ENCODE results near the gene DNAH14.
A peak's percentile ranks its signal among the peaks of the same experiment; 100 is the strongest.
"Not testable (repeated sequence)": the region's sequence is repeated elsewhere in the genome, so short reads cannot be mapped to it uniquely, and the experiment has no call there.

The DNAH14 gene

DNA sequence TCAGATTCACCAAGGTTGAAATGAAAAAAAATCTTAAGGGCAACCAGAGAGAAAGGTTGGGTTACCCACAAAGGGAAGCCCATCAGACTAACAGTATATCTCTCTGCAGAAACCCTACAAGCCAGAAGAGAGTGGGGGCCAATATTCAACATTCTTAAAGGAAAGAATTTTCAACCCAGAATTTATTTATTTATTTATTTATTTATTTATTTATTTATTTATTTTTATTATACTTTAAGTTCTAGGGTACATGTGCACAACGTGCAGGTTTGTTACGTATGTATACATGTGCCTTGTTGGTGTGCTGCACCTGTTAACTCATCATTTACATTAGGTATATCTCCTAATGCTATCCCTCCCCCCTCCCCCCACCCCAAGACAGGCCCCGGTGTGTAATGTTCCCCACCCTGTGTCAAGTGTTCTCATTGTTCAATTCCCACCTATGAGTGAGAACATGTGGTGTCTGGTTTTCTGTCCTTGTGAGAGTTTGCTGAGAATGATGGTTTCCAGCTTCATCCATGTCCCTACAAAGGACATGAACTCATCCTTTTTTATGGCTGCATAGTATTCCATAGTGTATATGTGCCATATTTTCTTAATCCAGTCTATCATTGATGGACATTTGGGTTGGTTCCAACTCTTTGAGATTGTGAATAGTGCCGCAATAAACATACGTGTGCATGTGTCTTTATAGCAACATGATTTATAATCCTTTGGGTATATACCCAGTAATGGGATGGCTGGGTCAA, 282.4 kb downstream of the DNAH14 start:
- 0 out of 2 replicates have a peak, but pooled peaks have one; percentile 12 for TF ChIP-seq ZNF19 (tag by site-specific recombination; IDR thresholded peaks at IDR 0.05; ENCODE audit: low read depth)
- TF ChIP-seq ZNF146 (tag by site-specific recombination; IDR thresholded peaks at IDR 0.05), result peak; percentile 91
- TF ChIP-seq ZNF629 (tag by site-specific recombination; IDR thresholded peaks at IDR 0.05), result peak; percentile 29; the same call in 1 of the 2 replicates
- TF ChIP-seq ZNF558 (tag by site-specific recombination; IDR thresholded peaks at IDR 0.05), result 0 out of 2 replicates have a peak, but pooled peaks have one; percentile 53
- peak; percentile 7 for TF ChIP-seq ZNF510 (tag by site-specific recombination; IDR thresholded peaks at IDR 0.05; ENCODE audit: insufficient replicate concordance)
- 0 out of 2 replicates have a peak, but pooled peaks have one; percentile 38 for TF ChIP-seq ZNF433 (tag by site-specific recombination; IDR thresholded peaks at IDR 0.05; ENCODE audit: low read depth)
- TF ChIP-seq, protein P1, sequence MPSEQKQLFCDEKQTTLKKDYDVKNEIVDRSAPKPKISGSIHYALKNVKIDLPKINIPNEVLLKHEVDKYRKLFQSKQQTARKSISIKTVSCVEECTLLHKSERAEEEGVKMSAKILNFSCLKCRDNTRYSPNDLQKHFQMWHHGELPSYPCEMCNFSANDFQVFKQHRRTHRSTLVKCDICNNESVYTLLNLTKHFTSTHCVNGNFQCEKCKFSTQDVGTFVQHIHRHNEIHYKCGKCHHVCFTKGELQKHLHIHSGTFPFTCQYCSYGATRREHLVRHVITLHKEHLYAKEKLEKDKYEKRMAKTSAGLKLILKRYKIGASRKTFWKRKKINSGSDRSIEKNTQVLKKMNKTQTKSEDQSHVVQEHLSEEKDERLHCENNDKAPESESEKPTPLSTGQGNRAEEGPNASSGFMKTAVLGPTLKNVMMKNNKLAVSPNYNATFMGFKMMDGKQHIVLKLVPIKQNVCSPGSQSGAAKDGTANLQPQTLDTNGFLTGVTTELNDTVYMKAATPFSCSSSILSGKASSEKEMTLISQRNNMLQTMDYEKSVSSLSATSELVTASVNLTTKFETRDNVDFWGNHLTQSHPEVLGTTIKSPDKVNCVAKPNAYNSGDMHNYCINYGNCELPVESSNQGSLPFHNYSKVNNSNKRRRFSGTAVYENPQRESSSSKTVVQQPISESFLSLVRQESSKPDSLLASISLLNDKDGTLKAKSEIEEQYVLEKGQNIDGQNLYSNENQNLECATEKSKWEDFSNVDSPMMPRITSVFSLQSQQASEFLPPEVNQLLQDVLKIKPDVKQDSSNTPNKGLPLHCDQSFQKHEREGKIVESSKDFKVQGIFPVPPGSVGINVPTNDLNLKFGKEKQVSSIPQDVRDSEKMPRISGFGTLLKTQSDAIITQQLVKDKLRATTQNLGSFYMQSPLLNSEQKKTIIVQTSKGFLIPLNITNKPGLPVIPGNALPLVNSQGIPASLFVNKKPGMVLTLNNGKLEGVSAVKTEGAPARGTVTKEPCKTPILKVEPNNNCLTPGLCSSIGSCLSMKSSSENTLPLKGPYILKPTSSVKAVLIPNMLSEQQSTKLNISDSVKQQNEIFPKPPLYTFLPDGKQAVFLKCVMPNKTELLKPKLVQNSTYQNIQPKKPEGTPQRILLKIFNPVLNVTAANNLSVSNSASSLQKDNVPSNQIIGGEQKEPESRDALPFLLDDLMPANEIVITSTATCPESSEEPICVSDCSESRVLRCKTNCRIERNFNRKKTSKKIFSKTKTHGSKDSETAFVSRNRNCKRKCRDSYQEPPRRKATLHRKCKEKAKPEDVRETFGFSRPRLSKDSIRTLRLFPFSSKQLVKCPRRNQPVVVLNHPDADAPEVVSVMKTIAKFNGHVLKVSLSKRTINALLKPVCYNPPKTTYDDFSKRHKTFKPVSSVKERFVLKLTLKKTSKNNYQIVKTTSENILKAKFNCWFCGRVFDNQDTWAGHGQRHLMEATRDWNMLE (tag by site-specific recombination; conservative IDR thresholded peaks at IDR 0.05; ENCODE audit: low read depth), result peak; percentile 85
- peak; percentile 75 for TF ChIP-seq ZNF555 (tag by site-specific recombination; conservative IDR thresholded peaks at IDR 0.05)
- peak; percentile 70 for TF ChIP-seq ZNF426 (tag by site-specific recombination; IDR thresholded peaks at IDR 0.05)
- peak; percentile 52 for TF ChIP-seq ZXDB (tag by site-specific recombination; IDR thresholded peaks at IDR 0.05)
- TF ChIP-seq ZNF266 (tag by site-specific recombination; IDR thresholded peaks at IDR 0.05; ENCODE audit: low read depth), result 0 out of 2 replicates have a peak, but pooled peaks have one; percentile 25
- TF ChIP-seq ZBTB8A (tag by site-specific recombination; IDR thresholded peaks at IDR 0.05), result peak; percentile 55; the same call in 1 of the 2 replicates
- TF ChIP-seq ZNF529 (tag by site-specific recombination; IDR thresholded peaks at IDR 0.05; ENCODE audit: insufficient replicate concordance), result peak; percentile 11
- TF ChIP-seq ZNF501 (tag by site-specific recombination; IDR thresholded peaks at IDR 0.05), result 0 out of 2 replicates have a peak, but pooled peaks have one; percentile 31
- TF ChIP-seq ZNF623 (tag by site-specific recombination; IDR thresholded peaks at IDR 0.05), result peak; percentile 73
- TF ChIP-seq ZBTB11 (tag by site-specific recombination; conservative IDR thresholded peaks at IDR 0.05; ENCODE audit: low read depth), result peak; percentile 67
- peak; percentile 89 for TF ChIP-seq ZNF394 (tag by site-specific recombination; IDR thresholded peaks at IDR 0.05; ENCODE audit: borderline replicate concordance)
- TF ChIP-seq ZNF280D (tag by site-specific recombination; IDR thresholded peaks at IDR 0.05), result peak; percentile 82
- TF ChIP-seq ZNF140 (tag by site-specific recombination; IDR thresholded peaks at IDR 0.05), result peak; percentile 48; the same call in 1 of the 2 replicates
- TF ChIP-seq, protein P2, sequence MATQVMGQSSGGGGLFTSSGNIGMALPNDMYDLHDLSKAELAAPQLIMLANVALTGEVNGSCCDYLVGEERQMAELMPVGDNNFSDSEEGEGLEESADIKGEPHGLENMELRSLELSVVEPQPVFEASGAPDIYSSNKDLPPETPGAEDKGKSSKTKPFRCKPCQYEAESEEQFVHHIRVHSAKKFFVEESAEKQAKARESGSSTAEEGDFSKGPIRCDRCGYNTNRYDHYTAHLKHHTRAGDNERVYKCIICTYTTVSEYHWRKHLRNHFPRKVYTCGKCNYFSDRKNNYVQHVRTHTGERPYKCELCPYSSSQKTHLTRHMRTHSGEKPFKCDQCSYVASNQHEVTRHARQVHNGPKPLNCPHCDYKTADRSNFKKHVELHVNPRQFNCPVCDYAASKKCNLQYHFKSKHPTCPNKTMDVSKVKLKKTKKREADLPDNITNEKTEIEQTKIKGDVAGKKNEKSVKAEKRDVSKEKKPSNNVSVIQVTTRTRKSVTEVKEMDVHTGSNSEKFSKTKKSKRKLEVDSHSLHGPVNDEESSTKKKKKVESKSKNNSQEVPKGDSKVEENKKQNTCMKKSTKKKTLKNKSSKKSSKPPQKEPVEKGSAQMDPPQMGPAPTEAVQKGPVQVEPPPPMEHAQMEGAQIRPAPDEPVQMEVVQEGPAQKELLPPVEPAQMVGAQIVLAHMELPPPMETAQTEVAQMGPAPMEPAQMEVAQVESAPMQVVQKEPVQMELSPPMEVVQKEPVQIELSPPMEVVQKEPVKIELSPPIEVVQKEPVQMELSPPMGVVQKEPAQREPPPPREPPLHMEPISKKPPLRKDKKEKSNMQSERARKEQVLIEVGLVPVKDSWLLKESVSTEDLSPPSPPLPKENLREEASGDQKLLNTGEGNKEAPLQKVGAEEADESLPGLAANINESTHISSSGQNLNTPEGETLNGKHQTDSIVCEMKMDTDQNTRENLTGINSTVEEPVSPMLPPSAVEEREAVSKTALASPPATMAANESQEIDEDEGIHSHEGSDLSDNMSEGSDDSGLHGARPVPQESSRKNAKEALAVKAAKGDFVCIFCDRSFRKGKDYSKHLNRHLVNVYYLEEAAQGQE (tag by site-specific recombination; IDR thresholded peaks at IDR 0.05), result peak; percentile 63; the same call in 1 of the 2 replicates
- H3K4me3 ChIP-seq (ENCODE audit: low read depth, low read length); POLR2A ChIA-PET; H3K27ac ChIP-seq (ENCODE audit: extremely low read depth, low read depth, low read length); H3K4me1 ChIP-seq (ENCODE audit: control insufficient read depth, insufficient read depth, low read length); H3K36me3 ChIP-seq (ENCODE audit: control insufficient read depth in 2 of 2, insufficient read depth in 1 of 2, low read length in 2 of 2); H3K9me3 ChIP-seq (ENCODE audit: control insufficient read depth, insufficient read depth, low read depth, low read length): not testable (repeated sequence)
- CTCF ChIA-PET, result interaction anchor here (0.6 kb wide), 1 partner anchor 52 kb away, joined by 4 read pairs; no protein-coding TSS in a partner anchor
